ENCODE measurements around the gene ABCA7.

- no peak for TF ChIP-seq SUZ12 (IDR thresholded peaks at IDR 0.05)
- TF ChIP-seq NFRKB (IDR thresholded peaks at IDR 0.05): no peak
- TF ChIP-seq HDGF (IDR thresholded peaks at IDR 0.05; ENCODE audit: borderline replicate concordance): no peak
- TF ChIP-seq, protein P1, sequence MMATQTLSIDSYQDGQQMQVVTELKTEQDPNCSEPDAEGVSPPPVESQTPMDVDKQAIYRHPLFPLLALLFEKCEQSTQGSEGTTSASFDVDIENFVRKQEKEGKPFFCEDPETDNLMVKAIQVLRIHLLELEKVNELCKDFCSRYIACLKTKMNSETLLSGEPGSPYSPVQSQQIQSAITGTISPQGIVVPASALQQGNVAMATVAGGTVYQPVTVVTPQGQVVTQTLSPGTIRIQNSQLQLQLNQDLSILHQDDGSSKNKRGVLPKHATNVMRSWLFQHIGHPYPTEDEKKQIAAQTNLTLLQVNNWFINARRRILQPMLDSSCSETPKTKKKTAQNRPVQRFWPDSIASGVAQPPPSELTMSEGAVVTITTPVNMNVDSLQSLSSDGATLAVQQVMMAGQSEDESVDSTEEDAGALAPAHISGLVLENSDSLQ (IDR thresholded peaks at IDR 0.05): no peak
- no peak for TF ChIP-seq ELF4 (IDR thresholded peaks at IDR 0.05)
- no peak for TF ChIP-seq ARNT (IDR thresholded peaks at IDR 0.05)
- no peak for TF ChIP-seq FOXK2 (IDR thresholded peaks at IDR 0.05)
- TF ChIP-seq BHLHE40 (IDR thresholded peaks at IDR 0.05; ENCODE audit: borderline replicate concordance): no peak
- TF ChIP-seq FOXM1 (IDR thresholded peaks at IDR 0.05; ENCODE audit: borderline replicate concordance): no peak
- no peak for TF ChIP-seq ZNF384 (IDR thresholded peaks at IDR 0.05)
- no peak for TF ChIP-seq FOXA1 (IDR thresholded peaks at IDR 0.05)
Measured at GRCh38 chr19:1055028-1055425, 15.1 kb downstream of the ABCA7 start.

Data from HEK293T (cell line).